HG02870 (cell line): Measurements from ENCODE around the gene OR2M5.

ENCODE experiments used
- ATAC-seq: cut with Tn5 transposase; IDR thresholded peaks from one replicate; pipeline ENCODE4 v1.9.1; 2021; ENCODE audit warnings: mild to moderate bottlenecking, moderate library complexity; ENCODE audit not compliant: unreplicated experiment

OR2M5 gene, protein sequence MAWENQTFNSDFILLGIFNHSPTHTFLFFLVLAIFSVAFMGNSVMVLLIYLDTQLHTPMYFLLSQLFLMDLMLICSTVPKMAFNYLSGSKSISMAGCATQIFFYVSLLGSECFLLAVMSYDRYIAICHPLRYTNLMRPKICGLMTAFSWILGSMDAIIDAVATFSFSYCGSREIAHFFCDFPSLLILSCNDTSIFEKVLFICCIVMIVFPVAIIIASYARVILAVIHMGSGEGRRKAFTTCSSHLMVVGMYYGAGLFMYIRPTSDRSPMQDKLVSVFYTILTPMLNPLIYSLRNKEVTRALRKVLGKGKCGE

DNA sequence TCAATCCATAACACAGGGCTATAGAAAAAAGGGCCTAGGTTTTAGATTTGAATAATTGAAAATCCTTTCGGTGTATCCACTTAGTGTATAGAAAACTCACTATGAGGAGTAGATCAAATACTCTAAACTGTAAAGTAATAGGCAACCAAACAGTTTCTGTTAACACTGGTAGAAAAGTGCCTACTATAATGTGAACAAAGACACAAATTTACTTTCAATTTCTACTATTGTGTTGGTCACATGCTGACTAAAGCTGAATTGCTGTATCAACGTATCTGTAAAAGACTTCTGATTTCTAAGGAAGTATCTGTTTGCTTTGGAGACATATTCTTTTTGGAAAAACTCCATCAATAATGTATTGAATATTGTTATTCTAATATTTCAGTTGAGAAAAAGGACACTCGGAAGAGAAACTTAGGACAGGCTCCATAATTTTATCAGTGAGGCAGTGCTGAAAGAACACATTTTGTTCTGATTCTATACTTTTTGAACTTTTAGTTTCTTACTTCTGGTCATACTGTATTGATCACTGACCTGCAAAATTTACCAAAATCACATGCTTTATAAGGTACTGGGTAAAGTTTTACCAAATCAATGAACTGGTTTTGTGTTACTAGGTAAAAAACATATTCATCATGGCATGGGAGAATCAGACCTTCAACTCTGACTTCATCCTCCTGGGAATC, at the start of gene OR2M5:
Gene OR2M5, plus strand, starts transcription at position 636 of the 686 bp plus-strand sequence. Its CDS starts 0 bp downstream, at position 636.
- no peak for ATAC-seq

DNA sequence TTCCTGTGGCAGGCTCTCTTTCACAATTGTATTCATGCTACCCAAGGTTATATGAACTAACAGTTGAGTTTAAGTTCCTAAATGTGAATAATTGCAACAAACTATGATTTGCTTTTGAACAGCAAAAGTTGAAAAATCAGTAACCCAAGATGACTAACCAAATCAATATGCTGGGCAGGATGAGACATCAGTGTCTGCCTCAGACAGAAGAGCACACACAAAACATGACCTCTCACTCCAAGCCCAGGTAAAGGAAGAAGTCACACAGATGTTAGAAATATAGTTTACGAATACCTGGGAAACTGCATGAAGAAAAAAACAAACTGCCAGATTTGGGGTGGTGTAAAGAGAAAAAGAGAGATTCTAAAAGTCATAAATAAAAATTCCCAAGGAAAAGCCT, 46.4 kb upstream of the OR2M5 start:
- ATAC-seq: no peak

DNA sequence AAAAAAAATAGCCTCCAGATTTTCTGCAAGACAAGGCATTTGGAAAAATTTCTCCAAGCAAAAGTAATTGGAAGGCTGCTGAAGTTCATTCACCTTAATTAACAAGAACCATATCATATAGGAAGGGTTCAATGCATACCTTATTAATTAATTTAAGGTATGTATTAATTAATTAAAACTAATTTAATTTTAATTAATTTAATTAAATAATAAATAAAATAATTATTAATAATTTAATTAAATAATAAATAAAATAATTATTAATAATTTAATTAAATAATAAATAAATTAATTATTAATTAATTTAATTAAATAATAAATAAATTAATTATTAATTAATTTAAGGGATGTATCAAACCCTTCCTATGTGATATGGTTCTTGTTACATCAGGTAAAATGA, 42.1 kb upstream of the OR2M5 start:
- no peak for ATAC-seq

DNA sequence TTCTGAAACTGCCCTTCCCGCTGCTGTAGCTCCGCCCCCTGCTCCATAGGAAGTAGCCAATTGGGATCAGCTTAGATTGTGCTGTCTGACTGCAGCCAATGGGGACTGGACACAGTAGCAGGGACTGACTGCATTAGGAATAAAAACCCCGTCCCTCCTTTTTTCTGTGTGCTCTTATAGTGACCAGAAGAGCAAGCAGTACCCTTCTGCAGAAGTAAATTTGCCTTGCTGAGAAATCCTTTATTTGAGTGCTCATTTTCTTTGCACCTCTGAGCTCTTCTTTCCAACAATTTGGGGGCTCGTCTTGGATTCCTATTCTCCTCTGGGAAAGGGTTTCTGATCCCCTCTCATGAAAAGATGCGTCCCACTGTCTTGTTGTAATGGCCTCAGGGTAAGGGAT, 33.8 kb upstream of the OR2M5 start:
- ATAC-seq: no peak

DNA sequence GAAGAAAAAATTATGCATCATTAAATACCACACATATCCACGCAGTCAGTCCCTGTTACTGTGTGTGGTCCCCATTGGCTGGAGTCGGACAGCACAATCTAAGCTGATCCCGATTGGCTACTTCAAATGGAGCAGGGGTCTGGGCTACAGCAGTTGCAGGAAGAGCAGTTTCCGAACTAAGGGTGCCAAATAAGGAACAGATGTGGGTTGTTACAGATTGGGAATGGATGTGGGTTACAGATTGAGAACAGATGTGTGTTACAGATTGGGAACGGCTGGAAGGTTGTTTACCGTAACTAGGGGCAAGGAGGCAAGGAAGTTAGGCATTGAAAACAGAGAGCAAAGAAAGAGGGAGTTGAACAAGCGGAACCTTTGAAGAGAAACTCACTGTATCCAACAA, 30.1 kb upstream of the OR2M5 start:
- no peak for ATAC-seq

DNA sequence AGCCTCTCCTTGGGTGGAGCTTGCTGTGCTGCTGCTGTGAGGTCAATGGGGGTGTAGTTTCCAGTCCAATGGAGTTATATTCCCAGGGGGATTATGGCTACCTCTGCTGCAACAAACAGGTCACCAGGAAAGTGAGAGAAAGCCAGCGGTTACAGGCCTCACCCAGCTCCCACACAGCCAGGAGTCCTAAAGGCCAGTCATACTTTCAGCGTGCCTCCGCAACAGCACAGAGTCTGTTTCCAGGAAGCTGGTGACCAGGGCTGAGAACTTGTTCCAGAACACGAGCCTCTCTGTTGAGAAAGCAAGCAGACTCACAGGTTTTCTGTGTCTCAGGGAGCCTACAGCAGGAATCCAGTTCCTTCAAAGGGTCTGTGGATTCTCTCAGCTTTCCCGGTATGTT, 17.3 kb upstream of the OR2M5 start:
- no peak for ATAC-seq

DNA sequence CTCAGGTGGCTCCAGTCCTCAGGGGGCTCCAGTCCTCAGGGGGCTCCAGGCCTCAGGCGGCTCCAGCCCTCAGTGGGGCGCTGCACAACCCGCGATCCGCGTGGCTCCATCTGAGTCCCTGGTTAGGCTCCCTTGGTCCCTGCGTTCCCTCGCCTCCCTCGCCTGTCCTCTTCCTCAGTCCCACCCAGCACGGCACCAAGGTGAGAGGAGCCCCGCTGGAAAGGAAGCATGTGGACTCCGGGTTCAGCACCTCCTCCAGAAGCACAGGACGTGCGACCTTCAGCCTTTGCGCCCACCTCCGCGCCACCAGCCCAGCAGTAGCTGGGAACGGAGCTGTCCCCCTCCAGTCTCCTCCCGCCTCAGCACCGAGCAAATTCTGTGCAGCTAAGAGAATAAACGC, 8.1 kb upstream of the OR2M5 start:
- ATAC-seq: no peak

DNA sequence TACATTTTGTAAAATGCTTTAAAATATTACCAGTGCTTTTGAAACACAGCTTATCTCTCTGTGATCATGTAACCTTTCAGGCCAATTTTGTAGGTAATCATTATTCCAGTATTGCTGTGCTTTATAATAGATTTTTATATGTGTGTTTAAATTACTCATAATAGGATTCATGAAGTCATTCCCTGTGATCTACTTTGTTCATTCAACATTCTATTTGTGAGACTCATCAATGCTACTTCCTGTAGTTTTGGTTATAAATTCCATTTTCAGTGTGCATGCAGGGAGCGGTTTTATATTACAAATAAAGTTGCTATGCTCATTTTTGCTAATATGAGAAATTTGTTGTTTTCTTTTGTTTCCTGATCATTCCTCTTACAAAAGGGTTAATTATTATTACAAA, 4.1 kb upstream of the OR2M5 start:
- no peak for ATAC-seq

DNA sequence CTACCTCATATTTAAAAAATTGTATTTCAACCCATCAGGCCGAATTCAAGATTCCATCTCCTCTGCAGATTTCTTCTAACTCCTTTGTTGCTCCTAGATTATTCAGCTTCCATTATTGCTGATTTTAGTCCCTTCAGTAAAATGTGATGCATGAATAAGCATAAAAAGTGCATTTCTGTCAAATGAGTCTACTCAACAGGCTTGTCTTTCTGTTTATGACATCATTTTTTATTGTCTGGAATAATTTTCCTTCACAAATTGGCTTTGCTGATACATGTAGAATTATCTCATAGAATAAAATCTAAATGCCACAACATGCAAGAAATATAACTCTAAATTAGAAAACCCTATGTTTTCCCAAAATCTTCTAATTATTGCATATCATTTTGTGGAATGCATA, 1.6 kb upstream of the OR2M5 start:
- ATAC-seq: no peak

DNA sequence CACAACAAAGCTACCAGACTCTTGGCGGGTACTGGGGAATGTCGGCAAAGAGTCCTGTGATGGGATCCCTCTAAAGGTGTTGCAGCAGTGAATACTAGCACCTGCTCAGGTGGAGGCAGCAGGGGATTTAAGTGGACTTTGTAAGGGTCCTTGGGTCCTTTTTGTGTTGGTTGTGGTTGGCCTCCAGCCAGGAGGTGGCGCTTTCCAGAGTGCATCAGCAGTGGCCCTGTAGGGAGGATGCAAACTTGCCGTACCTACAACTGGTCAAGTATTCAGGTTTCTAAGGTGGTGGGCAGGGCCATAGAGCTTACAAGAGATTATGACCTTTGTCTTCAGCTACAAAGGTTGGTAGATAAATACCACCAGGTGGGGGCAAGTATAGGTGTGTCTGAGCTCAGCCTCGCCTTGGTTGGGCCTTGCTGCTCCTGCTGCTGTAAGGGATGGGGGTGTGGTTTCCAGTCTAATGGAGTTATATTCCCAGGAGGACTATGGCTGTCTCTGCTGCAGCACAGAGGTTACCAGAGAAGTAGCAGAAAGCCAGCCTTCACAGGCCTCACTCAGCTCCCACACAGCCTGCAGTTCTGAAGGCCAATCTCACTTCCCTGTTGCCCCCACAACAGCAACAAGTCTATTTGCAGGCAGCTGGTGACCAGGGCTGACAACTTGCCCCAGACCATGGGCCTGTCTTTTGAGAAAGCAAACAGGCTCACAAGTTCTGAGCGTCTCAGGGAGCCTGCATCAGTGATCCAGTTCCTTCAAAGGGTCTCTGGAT, 7.3 kb downstream of the OR2M5 start:
- ATAC-seq: no peak

DNA sequence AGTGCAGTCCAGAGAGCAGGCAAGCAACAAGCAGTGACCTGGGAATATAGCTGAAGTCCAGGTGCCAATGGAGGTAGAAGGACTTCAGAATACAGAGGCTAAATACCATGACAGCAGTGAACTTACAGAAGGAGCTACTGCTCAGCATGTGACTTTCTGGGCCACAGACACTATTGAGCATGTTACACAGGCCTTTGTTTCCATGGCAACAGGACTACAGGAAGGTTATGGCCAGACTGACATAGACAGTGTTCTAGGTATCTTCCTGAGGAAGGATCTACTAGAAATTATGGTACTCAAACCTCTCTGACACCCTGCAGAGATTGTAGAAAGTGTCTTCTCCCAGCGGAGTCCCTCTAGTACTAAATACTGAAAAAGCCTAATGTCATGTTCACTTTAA, 11.0 kb downstream of the OR2M5 start:
- no peak for ATAC-seq

DNA sequence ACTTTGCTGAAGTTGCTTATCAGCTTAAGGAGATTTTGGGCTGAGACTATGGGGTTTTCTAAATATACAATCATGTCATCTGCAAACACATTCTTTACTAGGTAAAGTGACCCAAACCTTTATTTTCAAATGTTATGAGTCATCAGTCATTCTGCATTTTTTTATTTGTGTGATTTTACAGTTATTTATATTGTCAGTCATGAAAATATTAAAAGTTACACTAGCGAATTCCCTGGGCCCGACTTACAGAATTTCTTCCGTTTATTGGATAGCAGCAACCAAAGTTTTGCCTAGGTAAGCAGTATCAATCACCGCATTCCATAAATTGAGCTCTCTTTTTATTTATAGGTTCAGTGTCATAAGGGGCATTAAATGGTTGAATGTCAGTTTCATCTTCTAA, 13.8 kb downstream of the OR2M5 start:
- ATAC-seq: no peak

DNA sequence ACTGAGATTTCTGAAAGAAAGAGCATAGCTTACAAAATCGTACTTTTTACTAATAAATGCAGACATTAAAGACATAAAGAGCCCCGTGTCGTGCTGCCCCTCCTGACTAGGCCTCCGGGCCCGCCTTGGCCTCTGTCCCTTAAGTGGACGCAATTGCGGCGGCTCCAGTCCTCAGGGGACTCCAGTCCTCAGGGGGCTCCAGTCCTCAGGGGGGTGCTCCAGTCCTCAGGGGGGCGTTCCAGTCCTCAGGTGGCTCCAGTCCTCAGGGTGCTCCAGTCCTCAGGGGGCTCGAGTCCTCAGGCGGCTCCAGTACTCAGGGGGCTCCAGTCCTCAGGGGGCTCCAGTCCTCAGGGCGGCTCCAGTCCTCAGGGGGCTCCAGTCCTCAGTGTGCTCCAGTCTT, 19.1 kb downstream of the OR2M5 start:
- no peak for ATAC-seq

DNA sequence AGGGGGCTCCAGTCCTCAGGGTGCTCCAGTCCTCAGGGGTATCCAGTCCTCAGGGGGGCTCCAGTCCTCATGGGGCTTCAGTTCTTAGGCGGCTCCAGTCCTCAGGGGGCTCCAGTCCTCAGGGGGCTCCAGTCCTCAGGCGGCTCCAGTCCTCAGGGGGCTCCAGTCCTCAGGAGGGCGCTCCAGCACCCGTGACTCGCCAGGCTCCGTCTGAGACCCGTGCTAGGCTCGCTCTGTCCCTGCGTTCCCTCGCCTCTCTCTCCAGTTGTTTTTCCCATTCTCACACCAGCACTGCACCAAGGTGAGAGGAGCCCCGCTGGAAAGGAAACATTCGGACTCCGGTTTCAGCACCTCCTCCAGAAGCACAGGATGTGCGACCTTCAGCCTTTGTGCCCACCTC, 20.2 kb downstream of the OR2M5 start:
- ATAC-seq: no peak

DNA sequence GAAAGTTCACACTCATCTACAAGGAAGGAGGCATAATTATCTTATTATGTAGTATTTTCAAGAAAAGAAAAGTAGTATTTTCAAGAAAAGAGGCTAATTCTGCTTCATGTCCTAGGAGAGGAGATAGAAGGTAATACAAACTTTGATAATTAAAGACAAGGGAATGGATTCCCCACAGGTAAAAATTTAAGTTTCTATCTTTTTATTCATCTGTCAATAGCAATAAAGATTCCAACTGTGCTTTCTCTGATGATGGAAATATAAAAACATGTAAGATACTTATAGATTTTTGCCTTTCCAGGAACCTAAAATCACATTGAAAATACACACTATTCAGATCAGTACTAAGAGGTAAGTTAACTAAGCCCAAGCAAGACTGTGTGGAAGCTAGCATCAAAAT, 29.6 kb downstream of the OR2M5 start, which contains the start of gene OR2M2:
Gene OR2M2, plus strand, starts transcription at position 301 of the 400 bp plus-strand sequence. CDS start 5,165 bp downstream, outside the sequence.
- no peak for ATAC-seq

DNA sequence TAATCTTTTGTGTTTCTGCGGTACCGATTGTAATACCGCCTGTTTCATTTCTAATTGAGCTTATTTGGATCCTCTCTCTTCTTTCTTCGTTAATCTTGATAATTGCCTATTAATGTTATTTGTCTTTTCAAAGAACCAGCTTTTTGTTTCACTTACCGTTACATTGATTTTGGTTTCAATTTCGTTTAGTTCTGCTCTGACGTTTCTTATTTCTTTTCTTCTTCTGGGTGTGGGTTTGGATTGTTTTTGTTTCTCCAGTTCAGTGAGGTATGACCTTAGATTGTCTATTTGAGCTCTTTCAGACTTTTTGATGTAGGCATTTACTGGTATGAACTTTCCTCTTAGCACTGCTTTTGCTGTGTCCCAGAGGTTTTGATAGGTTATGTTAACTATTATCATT, 39.0 kb downstream of the OR2M5 start:
- no peak for ATAC-seq

DNA sequence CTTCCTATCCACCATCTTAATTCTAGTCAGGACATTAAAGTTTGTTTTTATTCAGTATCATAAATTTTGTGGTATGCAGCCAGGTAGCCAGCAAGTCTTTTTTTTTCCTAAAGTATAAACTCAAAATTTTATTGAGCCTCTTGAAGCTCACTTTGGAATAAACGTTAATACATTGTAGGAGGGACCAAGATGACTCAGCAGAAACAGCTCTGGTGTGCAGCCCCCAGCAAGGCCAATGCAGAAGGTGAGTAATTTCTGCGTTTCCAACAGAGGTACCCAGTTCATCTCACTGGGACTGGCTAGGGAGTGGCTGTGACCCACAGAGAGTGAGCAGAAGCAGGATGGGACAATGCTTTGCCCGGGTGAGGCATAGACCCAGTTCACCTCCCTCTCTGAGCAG, 42.4 kb downstream of the OR2M5 start:
- ATAC-seq: no peak

DNA sequence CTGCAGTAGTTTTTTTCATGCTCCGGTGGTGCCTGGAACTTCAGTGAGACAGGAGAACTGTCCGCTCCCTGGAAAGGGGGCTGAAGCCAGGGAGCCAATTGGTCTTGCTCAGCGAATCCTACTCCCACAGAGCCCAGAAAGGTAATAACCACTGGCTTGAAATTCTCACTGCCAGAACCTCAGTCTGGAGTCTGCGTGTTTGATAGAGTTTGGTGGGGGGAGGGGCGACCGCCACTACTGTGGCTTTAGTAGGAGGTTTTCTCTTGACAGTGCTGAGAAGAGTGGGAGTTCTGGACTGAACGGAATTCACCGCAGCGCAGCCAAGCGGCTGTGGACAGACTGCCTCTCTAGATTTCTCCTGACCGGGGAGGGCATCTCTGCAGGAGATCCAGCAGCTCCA, 44.1 kb downstream of the OR2M5 start:
- ATAC-seq: no peak

DNA sequence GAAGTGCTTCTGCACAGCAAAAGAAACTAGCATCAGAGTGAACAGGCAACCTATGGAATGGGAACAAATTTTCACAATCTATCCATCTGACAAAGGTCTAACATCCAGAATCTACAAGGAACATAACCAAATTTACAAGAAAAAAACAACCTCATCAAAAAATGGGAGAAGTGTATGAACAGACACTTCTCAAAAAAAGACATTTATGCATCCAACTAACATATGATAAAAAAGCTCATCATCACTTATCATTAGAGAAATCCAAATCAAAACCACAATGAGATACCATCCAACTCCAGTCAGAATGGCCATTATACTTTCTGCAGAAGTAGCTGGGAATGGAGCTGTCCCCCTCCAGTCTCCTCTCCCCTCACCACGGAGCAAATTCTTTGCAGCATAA, 49.2 kb downstream of the OR2M5 start:
- ATAC-seq: no peak
